NCI-H1436 treated with DMSO at 0.1 percent for 48 hours (cell line): ENCODE measurements around the gene FBXO24.
"Not testable (repeated sequence)": the region's sequence is repeated elsewhere in the genome, so short reads cannot be mapped to it uniquely, and the experiment has no call there.

Experiments used
- DNase-seq: peaks from one replicate; lab custom pipeline; 2025; lab: John Stamatoyannopoulos, UW

FBXO24 gene, protein sequence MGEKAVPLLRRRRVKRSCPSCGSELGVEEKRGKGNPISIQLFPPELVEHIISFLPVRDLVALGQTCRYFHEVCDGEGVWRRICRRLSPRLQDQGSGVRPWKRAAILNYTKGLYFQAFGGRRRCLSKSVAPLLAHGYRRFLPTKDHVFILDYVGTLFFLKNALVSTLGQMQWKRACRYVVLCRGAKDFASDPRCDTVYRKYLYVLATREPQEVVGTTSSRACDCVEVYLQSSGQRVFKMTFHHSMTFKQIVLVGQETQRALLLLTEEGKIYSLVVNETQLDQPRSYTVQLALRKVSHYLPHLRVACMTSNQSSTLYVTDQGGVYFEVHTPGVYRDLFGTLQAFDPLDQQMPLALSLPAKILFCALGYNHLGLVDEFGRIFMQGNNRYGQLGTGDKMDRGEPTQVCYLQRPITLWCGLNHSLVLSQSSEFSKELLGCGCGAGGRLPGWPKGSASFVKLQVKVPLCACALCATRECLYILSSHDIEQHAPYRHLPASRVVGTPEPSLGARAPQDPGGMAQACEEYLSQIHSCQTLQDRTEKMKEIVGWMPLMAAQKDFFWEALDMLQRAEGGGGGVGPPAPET

GRCh38 chr7:100586266-100587025 lies at the start of gene FBXO24:
Gene FBXO24, plus strand, starts transcription at chr7:100586328. Its CDS starts 298 bp downstream, at chr7:100586626.
- DNase-seq: peak; percentile 98

DNA sequence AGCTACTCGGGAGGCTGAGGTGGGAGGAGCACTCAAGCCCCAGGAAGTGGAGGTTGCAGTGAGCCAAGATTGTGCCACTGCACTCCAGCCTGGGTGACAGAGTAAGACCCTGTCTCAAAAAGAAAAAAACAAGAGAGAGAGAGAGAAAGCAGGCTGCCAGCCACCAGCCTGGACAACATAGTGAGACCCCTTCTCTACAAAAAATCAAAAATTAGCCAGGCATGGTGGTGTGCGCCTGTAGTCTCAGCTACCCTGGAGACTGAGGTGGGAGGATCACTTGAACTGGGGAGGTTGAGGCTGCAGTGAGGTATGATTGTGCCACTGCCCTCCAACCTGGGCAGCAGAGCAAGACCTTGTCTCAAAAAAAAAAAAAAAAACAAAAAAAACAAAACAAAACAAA lies 49.4 kb upstream of the FBXO24 start:
- DNase-seq: not testable (repeated sequence)

- DNase-seq: no peak
Measured at GRCh38 chr7:100538348-100538653, 47.8 kb upstream of the FBXO24 start.

- peak; percentile 97 for DNase-seq
Measured at GRCh38 chr7:100538654-100539435, 47.3 kb upstream of the FBXO24 start, which contains the start of gene AGFG2. Gene AGFG2, plus strand, starts transcription at chr7:100539203. Its CDS starts 144 bp downstream, at chr7:100539347.

GRCh38 chr7:100539436-100540006 lies 46.6 kb upstream of the FBXO24 start:
- DNase-seq: no peak

GRCh38 chr7:100540073-100540723 lies 45.9 kb upstream of the FBXO24 start:
- DNase-seq: no peak

- not testable (repeated sequence) for DNase-seq
Measured at GRCh38 chr7:100541309-100541708, 44.8 kb upstream of the FBXO24 start.

GRCh38 chr7:100543586-100543985 lies 42.5 kb upstream of the FBXO24 start:
- DNase-seq: no peak

GRCh38 chr7:100544386-100544785 lies 41.7 kb upstream of the FBXO24 start:
- DNase-seq: no peak

GRCh38 chr7:100544967-100545359 lies 41.2 kb upstream of the FBXO24 start:
- DNase-seq: no peak

- no peak for DNase-seq
Measured at GRCh38 chr7:100545360-100546128, 40.6 kb upstream of the FBXO24 start.

- DNase-seq: no peak
Measured at GRCh38 chr7:100546129-100546925, 39.8 kb upstream of the FBXO24 start.

GRCh38 chr7:100546926-100547800 lies 39.0 kb upstream of the FBXO24 start:
- DNase-seq: no peak

GRCh38 chr7:100547872-100548271 lies 38.3 kb upstream of the FBXO24 start:
- no peak for DNase-seq

- DNase-seq: not testable (repeated sequence)
Measured at GRCh38 chr7:100548446-100548845, 37.7 kb upstream of the FBXO24 start.

DNA sequence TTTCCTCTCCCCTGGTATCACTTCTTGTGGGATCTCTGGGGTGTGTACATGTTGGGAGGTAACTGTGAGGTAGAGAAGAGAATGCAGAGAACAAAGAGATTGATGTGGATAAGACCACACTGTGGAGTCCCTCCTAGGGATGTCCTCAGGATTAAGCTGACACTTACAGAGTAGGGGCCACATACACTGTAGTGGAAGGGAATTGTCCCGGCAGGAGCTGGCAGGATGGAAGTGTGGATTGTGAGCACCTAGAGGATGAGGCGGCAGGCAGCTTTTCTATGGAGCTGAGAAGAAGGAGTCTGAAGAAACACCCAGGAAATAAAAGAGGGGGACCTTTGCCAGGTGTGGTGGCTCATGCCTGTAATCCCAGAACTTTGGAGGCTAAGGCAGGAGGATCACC lies 33.6 kb upstream of the FBXO24 start:
- no peak for DNase-seq

- DNase-seq: no peak
Measured at GRCh38 chr7:100553032-100553431, 33.1 kb upstream of the FBXO24 start.

DNA sequence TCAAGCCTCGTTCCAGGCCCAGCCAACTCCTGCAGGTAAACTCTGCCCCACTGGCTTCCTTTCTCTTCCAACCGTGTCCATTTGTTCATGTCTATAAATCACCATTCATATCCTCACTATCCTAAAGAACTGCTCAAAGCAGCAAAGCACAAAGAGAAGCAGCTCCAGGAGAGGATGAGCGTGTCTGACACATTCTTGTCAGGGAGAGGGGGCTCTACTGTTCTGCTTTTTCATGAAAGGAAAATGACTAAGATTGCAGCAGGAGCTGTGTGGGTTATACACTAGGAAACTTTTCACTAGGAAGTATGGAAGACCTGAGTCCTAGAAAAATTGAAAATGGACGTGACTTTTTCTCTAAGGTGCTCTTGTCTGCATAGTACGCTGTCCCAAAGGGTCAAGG lies 30.4 kb upstream of the FBXO24 start:
- no peak for DNase-seq

GRCh38 chr7:100556541-100556940 lies 29.6 kb upstream of the FBXO24 start:
- no peak for DNase-seq
